H1 (cell line): Measurements from ENCODE around the gene SRSF1. TPM values are rescaled to one million over a fixed set of nuclear protein-coding genes. Genes with fewer than 3 reads are reported as not detected.

ENCODE experiments used
- CBX8 ChIP-seq: fragments of 300-800, 300-1000 bp; sonication (generic); IDR thresholded peaks from 2 replicates; pipeline ENCODE4 v1.7.1; 2016; ENCODE audit warnings: low read depth, low read length, borderline replicate concordance
- CEBPB ChIP-seq: IDR thresholded peaks from 2 replicates; pipeline ENCODE4 v1.6.1; 2012; ENCODE audit warnings: low read depth, low read length
- CHD7 ChIP-seq: fragments of 300-600 bp; sonication (generic); IDR thresholded peaks from 2 replicates; pipeline ENCODE4 v1.7.1; 2012; ENCODE audit warnings: low read length, moderate library complexity, mild to moderate bottlenecking, inconsistent platforms; ENCODE audit not compliant: insufficient replicate concordance
- CREB1 ChIP-seq: IDR thresholded peaks from 2 replicates; pipeline ENCODE4 v1.6.1; 2012; ENCODE audit warnings: inconsistent platforms
- POU5F1 ChIP-seq: IDR thresholded peaks from 2 replicates; pipeline ENCODE4 v1.6.1; 2011; ENCODE audit warnings: low read depth, mild to moderate bottlenecking, low read length, moderate library complexity
- RAD21 ChIP-seq, 2 experiments: IDR thresholded peaks in 1 of 2; conservative IDR thresholded peaks in 1 of 2; 2 replicates each; pipeline ENCODE4 v1.6.1; 2011; ENCODE audit warnings: low read depth in 2 of 2, low read length in 2 of 2, improper control_type of control experiment in 1 of 2, inconsistent platforms in 1 of 2, mild to moderate bottlenecking in 1 of 2, moderate library complexity in 1 of 2
- RXRA ChIP-seq: IDR thresholded peaks from 2 replicates; pipeline ENCODE4 v1.6.1; 2011; ENCODE audit warnings: low read depth, mild to moderate bottlenecking, low read length, moderate library complexity; ENCODE audit not compliant: insufficient read depth
- SIN3A ChIP-seq, 2 experiments: IDR thresholded peaks in 1 of 2; conservative IDR thresholded peaks in 1 of 2; 2 replicates each; pipeline ENCODE4 v1.6.1; 2011 to 2012; ENCODE audit warnings: low read length in 2 of 2, improper control_type of control experiment in 1 of 2, low read depth in 1 of 2, mild to moderate bottlenecking in 1 of 2
- SP4 ChIP-seq: IDR thresholded peaks from 2 replicates; pipeline ENCODE4 v1.6.1; 2012; ENCODE audit warnings: low read length, inconsistent platforms
- TAF7 ChIP-seq: optimal IDR thresholded peaks from 2 replicates; pipeline ENCODE3; 2011; ENCODE audit warnings: low read depth, mild to moderate bottlenecking, inconsistent platforms, low read length, moderate library complexity, borderline replicate concordance
- polyA plus RNA-seq, 7 experiments: library from polyadenylated mRNA; depleted of rRNA in 3 of 7; stranded (reverse) in 5 of 7; unstranded in 2 of 7; fragments of >200 nt in 5 of 7; fragments of 200-250 nt in 2 of 7; gene quantifications; 1 replicate in 5 of 7; 2 replicates in 1 of 7; 4 replicates in 1 of 7; pipeline versions ENCODE4 v1.2.1 to v1.2.3, GENCODE V29; 2011 to 2013; ENCODE audit warnings: missing spikeins in 2 of 7, mixed read lengths in 2 of 7
- total RNA-seq: library from RNA; stranded (reverse); fragmentation: NEBNext Ultra II Directional; extraction: Animal tissue kit (Norgen Biotek cat#: 25700); gene quantifications from 2 replicates; pipeline ENCODE4 v1.2.1, GENCODE V29; 2021
- TF ChIP-seq, protein P1 (sequence below): IDR thresholded peaks from 2 replicates; pipeline ENCODE4 v1.6.1; 2011; ENCODE audit warnings: low read depth, mild to moderate bottlenecking, low read length; ENCODE audit not compliant: insufficient read depth

The SRSF1 gene
- total and polyA plus RNA-seq, 2 of the 8 experiments (the other 6 are each of a cell fraction or from before 2014, with no cell fraction given) = 149 to 429 TPM

DNA sequence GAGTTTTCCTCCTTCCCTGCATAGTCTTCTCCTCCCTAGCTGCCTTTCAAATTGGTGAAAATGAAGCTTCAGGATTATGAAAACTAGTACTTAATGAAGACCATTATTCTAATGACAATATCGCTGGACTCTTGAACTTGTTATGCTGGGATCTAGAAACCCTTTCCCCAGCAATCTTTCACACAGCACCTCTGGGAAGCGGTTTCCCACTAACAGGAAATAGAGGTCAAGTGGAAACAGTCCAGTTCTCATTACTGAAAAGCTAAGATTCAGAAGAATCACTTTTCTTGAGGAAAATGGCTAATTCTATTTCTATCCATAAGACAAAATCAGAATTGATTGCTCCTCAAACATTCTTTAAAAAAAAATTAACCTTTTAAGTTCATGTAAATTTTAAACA lies 17.0 kb downstream of the SRSF1 start (continued):
- TF ChIP-seq CHD7 = no peak
- TF ChIP-seq RXRA = no peak
- TF ChIP-seq RAD21 (IDR thresholded peaks at IDR 0.05 in 1 of 2, conservative IDR thresholded peaks at IDR 0.05 in 1 of 2; ENCODE audit: low read depth in 2 of 2, low read length in 2 of 2) = no peak
- no peak for TF ChIP-seq SIN3A (conservative IDR thresholded peaks at IDR 0.05 in 1 of 2, IDR thresholded peaks at IDR 0.05 in 1 of 2; ENCODE audit: low read depth in 1 of 2, low read length in 2 of 2)
- TF ChIP-seq, protein P1, sequence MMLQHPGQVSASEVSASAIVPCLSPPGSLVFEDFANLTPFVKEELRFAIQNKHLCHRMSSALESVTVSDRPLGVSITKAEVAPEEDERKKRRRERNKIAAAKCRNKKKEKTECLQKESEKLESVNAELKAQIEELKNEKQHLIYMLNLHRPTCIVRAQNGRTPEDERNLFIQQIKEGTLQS = no peak
- no peak for TF ChIP-seq CEBPB
- TF ChIP-seq POU5F1 = no peak
- TF ChIP-seq SP4 = no peak
- no peak for TF ChIP-seq CBX8
- TF ChIP-seq CREB1 = no peak
- TF ChIP-seq TAF7 = no peak
